ENCODE measurements around the gene DNAH6.

Gene DNAH6

DNA sequence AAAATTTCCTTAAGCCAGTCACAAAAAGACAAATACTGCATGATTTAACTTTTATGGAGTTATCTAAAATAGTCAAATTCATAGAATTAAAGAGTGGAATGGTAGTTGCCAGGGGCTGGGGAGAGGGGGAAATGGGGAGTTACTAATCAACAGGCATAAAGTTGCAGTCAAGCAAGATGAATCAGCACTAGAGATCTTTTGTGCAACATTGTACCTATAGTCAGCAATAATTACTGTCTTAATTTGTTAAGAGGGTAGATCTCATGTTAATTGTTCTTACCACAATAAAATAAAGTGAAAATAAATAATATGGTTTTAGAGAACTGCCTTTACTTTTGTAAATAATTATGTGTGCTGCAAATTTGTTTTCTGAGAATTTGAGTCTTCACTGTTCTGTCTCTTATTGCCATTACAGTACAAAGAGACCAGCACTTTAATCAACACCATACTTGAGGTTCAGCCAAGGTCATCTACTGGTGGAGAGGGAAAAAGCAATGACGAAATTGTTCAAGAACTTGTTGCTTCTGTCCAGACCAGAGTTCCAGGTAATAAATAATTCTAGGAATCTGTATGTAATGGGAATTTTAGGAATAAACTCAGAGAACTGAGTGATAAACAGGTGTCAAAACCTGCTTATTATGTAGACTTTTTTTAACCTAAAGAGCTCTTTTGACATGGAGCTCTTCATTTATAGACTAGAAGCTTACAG, 289.1 kb downstream of the DNAH6 start:
- TF ChIP-seq SPI1 (IDR thresholded peaks at IDR 0.05; ENCODE audit: low read depth, low read length) (no peak), TAF1 (IDR thresholded peaks at IDR 0.05; ENCODE audit: low read depth, low read length) (no peak), POU2F2 (IDR thresholded peaks at IDR 0.05; ENCODE audit: low read depth, low read length) (no peak), PAX5 (IDR thresholded peaks at IDR 0.05; ENCODE audit: insufficient read depth, low read length, severe bottlenecking) (no peak), POLR2AphosphoS5 (IDR thresholded peaks at IDR 0.05; ENCODE audit: low read depth, low read length) (no peak), POLR2A (IDR thresholded peaks at IDR 0.05; ENCODE audit: low read depth, low read length) (no peak)
- no peak for FAIRE-seq
- DNase-seq (ENCODE audit: insufficient read length, low spot score), result no peak

DNA sequence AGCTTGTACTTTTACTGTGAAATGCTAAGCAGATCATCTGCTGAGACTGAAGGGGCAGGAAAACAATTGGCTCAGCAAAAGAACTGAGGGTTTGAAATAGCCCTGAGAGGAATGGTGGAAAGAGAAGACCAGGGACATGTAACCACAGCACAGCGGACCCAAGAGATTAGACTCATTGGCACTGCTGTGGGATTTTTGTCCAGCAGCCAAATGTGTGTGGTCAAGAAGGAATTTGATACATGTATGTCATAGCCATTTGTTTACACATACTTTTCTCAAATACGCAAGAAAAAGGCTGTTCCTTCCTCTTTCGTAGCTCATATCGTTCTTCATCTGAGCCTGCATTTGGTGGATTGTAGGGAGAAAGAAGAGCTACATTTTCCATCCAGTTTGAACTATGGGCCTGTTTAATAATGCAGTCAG, 290.8 kb downstream of the DNAH6 start:
- no peak for DNase-seq (ENCODE audit: insufficient read length, low spot score)

DNA sequence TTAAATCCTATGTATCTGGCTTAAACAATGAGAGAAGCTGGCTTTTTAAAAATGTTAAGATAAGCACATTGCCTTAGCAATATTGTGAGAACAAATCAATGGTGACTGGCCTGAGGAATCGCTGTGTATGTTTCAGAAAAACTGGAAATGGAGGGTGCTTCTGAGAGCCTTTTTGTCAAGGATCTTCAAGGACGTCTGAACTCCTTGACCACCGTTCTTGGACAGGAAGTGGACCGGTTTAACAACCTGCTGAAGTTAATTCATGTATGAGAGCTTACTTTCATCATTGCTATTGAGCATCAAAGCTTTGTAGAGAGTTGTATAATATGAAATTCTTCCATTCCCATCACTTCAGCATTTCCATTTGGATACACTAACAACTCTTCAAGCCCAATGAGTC, 292.0 kb downstream of the DNAH6 start:
- FAIRE-seq (no peak), DNase-seq (ENCODE audit: insufficient read length, low spot score) (no peak)
- TF ChIP-seq POLR2A (IDR thresholded peaks at IDR 0.05; ENCODE audit: low read depth, low read length) (no peak), SPI1 (IDR thresholded peaks at IDR 0.05; ENCODE audit: low read depth, low read length) (no peak), POLR2AphosphoS5 (IDR thresholded peaks at IDR 0.05; ENCODE audit: low read depth, low read length) (no peak), POU2F2 (IDR thresholded peaks at IDR 0.05; ENCODE audit: low read depth, low read length) (no peak), TAF1 (IDR thresholded peaks at IDR 0.05; ENCODE audit: low read depth, low read length) (no peak), PAX5 (IDR thresholded peaks at IDR 0.05; ENCODE audit: insufficient read depth, low read length, severe bottlenecking) (no peak)

More for the DNA sequence above, 290.8 kb downstream of the DNAH6 start:
- FAIRE-seq, result no peak
- TF ChIP-seq SPI1 (IDR thresholded peaks at IDR 0.05; ENCODE audit: low read depth, low read length) (no peak), POLR2AphosphoS5 (IDR thresholded peaks at IDR 0.05; ENCODE audit: low read depth, low read length) (no peak), POU2F2 (IDR thresholded peaks at IDR 0.05; ENCODE audit: low read depth, low read length) (no peak), TAF1 (IDR thresholded peaks at IDR 0.05; ENCODE audit: low read depth, low read length) (no peak), POLR2A (IDR thresholded peaks at IDR 0.05; ENCODE audit: low read depth, low read length) (no peak), PAX5 (IDR thresholded peaks at IDR 0.05; ENCODE audit: insufficient read depth, low read length, severe bottlenecking) (no peak)

DNA sequence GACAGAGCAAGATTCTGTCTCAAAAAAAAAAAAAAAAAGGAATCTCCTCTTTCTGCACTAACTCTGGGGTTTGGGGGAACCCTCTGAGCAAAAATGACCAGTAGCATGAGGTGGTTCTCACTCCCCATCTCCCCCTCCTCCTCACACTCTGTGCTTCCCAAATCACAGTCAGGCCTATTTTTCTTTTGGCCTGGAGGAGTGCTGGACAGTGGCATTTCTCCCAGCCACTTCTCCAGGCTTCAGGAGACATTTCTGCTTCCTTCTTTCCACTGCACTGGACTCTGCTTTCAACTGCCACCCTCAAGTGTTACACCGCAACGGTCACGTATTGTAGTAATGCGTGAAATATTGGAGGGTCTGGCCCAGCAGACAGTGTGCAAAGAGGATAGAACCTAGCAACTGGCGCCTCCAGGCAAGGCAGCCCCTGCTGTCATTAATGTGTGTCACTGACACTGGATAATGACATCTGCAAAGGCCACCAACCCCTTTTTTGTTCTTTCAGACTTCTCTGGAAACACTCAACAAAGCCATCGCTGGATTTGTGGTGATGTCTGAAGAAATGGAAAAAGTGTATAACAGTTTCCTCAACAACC, 295.6 kb downstream of the DNAH6 start:
- DNase-seq (ENCODE audit: insufficient read length, low spot score), result no peak
- no peak for FAIRE-seq
- TF ChIP-seq POLR2A (IDR thresholded peaks at IDR 0.05; ENCODE audit: low read depth, low read length) (no peak), POLR2AphosphoS5 (IDR thresholded peaks at IDR 0.05; ENCODE audit: low read depth, low read length) (no peak), POU2F2 (IDR thresholded peaks at IDR 0.05; ENCODE audit: low read depth, low read length) (no peak), SPI1 (IDR thresholded peaks at IDR 0.05; ENCODE audit: low read depth, low read length) (no peak), TAF1 (IDR thresholded peaks at IDR 0.05; ENCODE audit: low read depth, low read length) (no peak), PAX5 (IDR thresholded peaks at IDR 0.05; ENCODE audit: insufficient read depth, low read length, severe bottlenecking) (no peak)

DNA sequence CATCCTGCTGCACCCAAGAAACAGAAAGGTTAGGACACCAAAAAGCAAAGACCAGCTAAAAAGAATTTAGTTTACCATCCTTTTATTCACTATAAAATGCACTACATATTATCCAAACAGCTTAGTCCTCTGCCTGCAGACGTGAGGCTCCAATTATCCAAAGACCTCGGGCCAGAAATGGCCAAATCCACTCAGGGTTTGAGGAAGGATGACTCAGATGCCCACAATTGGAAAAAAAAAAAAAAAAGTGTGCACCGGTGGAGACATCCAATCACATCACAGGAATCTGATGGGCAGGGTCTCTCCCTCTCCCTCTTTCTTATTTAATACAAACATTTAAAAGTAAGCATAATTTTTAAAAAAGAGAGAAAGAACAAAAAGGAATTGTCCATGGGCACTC, 298.8 kb downstream of the DNAH6 start:
- DNase-seq (ENCODE audit: insufficient read length, low spot score) (no peak), FAIRE-seq (no peak)
- TF ChIP-seq SPI1 (IDR thresholded peaks at IDR 0.05; ENCODE audit: low read depth, low read length) (0 out of 2 replicates have a peak, but pooled peaks have one; percentile 21), POLR2AphosphoS5 (IDR thresholded peaks at IDR 0.05; ENCODE audit: low read depth, low read length) (no peak)

DNA sequence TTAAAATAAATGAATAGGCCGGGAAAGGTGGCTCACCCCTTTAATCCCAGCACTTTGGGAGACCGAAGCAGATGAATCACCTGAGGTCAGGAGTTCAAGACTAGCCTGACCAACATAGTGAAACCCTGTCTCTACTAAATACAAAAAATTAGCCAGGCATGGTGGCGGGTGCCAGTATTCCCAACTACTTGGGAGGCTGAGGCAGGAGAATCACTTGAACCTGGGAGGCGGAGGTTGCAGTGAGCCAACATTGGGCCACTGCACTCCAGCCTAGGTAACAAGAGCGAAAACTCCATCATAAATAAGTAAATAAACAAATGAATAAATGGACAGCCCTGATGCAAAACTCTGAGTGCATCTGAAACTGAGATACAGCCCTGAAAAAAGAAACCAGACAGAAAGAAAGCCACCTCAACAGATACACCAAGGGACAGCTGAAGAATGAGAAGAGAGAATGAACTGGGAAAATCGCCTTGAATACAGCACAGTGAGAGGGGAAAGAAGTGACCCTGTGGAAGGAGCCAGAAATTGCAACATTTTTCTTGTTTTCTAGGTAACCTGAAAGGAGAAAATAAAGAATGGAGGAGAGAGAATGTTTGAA, 300.2 kb downstream of the DNAH6 start:
- peak; percentile 65 for FAIRE-seq
- DNase-seq (ENCODE audit: insufficient read length, low spot score), result no peak
- TF ChIP-seq PAX5 (IDR thresholded peaks at IDR 0.05; ENCODE audit: insufficient read depth, low read length, severe bottlenecking), result no peak
- TF ChIP-seq POU2F2 (IDR thresholded peaks at IDR 0.05; ENCODE audit: low read depth, low read length), result no peak
- TF ChIP-seq TAF1 (IDR thresholded peaks at IDR 0.05; ENCODE audit: low read depth, low read length), result no peak
- TF ChIP-seq SPI1 (IDR thresholded peaks at IDR 0.05; ENCODE audit: low read depth, low read length), result 0 out of 2 replicates have a peak, but pooled peaks have one; percentile 29
- TF ChIP-seq POLR2A (IDR thresholded peaks at IDR 0.05; ENCODE audit: low read depth, low read length), result no peak
- no peak for TF ChIP-seq POLR2AphosphoS5 (IDR thresholded peaks at IDR 0.05; ENCODE audit: low read depth, low read length)

DNA sequence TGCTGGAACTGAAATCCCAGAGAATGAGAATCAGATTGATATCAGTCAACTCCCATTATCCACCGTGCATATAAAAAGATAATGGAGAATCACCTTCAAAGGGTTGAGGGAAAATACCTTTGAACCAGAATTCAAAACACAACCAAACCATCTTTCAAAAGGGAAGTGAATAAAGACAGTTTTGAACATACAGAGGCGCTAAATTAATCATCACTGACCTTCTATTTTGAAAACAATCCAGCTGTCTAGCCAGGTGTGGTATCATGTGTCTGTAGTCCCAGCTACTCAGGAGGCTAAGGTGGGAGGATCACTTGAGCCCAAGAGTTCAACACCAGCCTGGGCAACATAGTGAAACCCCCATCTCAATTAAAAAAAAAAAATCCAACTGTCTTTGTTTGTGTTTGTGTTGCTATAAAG, 300.9 kb downstream of the DNAH6 start:
- peak; percentile 96 for TF ChIP-seq SPI1 (IDR thresholded peaks at IDR 0.05; ENCODE audit: low read depth, low read length)
- no peak for TF ChIP-seq POU2F2 (IDR thresholded peaks at IDR 0.05; ENCODE audit: low read depth, low read length)
- no peak for TF ChIP-seq TAF1 (IDR thresholded peaks at IDR 0.05; ENCODE audit: low read depth, low read length)
- DNase-seq (ENCODE audit: insufficient read length, low spot score), result no peak

DNA sequence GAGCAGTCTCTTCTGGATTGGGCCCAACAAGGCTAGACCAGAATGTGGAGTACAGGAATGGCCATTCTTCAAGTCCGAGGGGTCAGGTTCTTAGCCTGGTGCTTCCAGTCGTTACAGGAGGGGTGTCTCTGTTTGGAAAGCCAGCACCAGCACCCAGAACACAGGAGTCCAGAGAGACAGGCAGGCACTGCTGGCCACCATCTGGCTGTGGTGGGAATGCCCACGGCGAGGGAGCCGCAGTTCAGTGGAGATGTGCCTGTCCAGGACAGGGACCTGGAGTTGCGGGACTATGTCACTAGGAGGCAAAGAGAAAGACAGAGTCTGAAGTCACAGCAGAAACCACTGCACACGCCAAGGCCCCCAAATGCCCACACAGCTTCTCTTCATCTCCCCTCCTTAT, 305.5 kb downstream of the DNAH6 start:
- no peak for DNase-seq (ENCODE audit: insufficient read length, low spot score)
- no peak for FAIRE-seq
- TF ChIP-seq SPI1 (IDR thresholded peaks at IDR 0.05; ENCODE audit: low read depth, low read length), result no peak
- no peak for TF ChIP-seq PAX5 (IDR thresholded peaks at IDR 0.05; ENCODE audit: insufficient read depth, low read length, severe bottlenecking)
- no peak for TF ChIP-seq POU2F2 (IDR thresholded peaks at IDR 0.05; ENCODE audit: low read depth, low read length)
- TF ChIP-seq POLR2AphosphoS5 (IDR thresholded peaks at IDR 0.05; ENCODE audit: low read depth, low read length), result no peak
- no peak for TF ChIP-seq POLR2A (IDR thresholded peaks at IDR 0.05; ENCODE audit: low read depth, low read length)
- TF ChIP-seq TAF1 (IDR thresholded peaks at IDR 0.05; ENCODE audit: low read depth, low read length), result no peak

More for the DNA sequence above, 300.9 kb downstream of the DNAH6 start:
- FAIRE-seq, result peak; percentile 90

DNA sequence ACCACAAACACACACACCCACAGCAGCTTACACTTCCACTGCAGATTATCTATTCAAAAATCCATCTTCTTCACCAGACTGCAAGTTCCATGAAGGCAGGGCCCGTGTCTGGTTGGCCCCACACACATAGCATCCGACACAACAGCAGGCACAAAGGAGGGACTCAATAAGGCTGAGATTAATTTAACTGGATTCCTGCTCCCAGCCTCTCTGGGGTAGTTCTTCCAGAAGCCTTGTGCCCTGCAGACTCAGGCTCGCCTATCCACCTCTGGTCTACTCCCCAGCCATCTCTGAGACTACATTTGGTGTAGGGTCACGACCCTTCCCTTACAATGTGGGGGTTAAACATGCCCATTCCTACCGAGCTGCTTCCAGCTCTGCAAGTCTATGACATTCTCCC, 306.9 kb downstream of the DNAH6 start:
- FAIRE-seq, result no peak
- no peak for DNase-seq (ENCODE audit: insufficient read length, low spot score)
- no peak for TF ChIP-seq POLR2A (IDR thresholded peaks at IDR 0.05; ENCODE audit: low read depth, low read length)
- no peak for TF ChIP-seq PAX5 (IDR thresholded peaks at IDR 0.05; ENCODE audit: insufficient read depth, low read length, severe bottlenecking)
- no peak for TF ChIP-seq TAF1 (IDR thresholded peaks at IDR 0.05; ENCODE audit: low read depth, low read length)
- TF ChIP-seq POLR2AphosphoS5 (IDR thresholded peaks at IDR 0.05; ENCODE audit: low read depth, low read length), result no peak
- TF ChIP-seq POU2F2 (IDR thresholded peaks at IDR 0.05; ENCODE audit: low read depth, low read length), result no peak
- no peak for TF ChIP-seq SPI1 (IDR thresholded peaks at IDR 0.05; ENCODE audit: low read depth, low read length)
